SK-N-SH (cell line): ENCODE data around the gene PCBD2. TPM values are rescaled to one million over a fixed set of nuclear protein-coding genes. Genes with fewer than 3 reads are reported as not detected.
A peak's percentile ranks its signal among the peaks of the same experiment; 100 is the strongest.

Source experiments
- CTCF ChIA-PET: fragments of 300-600, 350-600 bp; formaldehyde crosslinking; extraction: SDS; loops from one replicate; lab custom pipeline; 2021; lab: Yijun Ruan, JAX
- POLR2A ChIA-PET: fragments of 350-600 bp; sonication (Branson Sonifier 250); formaldehyde crosslinking; extraction: SDS; loops from one replicate; lab custom pipeline; 2020; ENCODE audit warnings: antibody characterized with exemption, inconsistent platforms; lab: Yijun Ruan, JAX
- DNase-seq: peaks from one replicate; pipeline ENCODE4 v3.0.0; 2012
- H2AFZ ChIP-seq: fragments of 200-600 bp; sonication (generic); 2 replicates; pipeline ENCODE4 v1.8.1; 2016; ENCODE audit warnings: antibody characterized with exemption, mild to moderate bottlenecking, low read depth
- H3F3A ChIP-seq: fragments of 200-600 bp; sonication (generic); replicated peaks from 2 replicates; pipeline ENCODE3; 2016; ENCODE audit warnings: antibody characterized with exemption, mild to moderate bottlenecking; ENCODE audit not compliant: insufficient read depth
- H3K27ac ChIP-seq, 2 experiments: fragments of 200-500 bp in 1 of 2; fragments of 200-600 bp in 1 of 2; sonication (Bioruptor generic) in 1 of 2; sonication (generic), shearing (Covaris generic) in 1 of 2; 2 replicates each; pipeline versions ENCODE4 v1.5.1 to v1.6.1; 2014 to 2016; ENCODE audit warnings: low read depth in 2 of 2, inconsistent platforms in 1 of 2, low read length in 1 of 2, mild to moderate bottlenecking in 1 of 2, mixed read lengths in 1 of 2
- H3K27me3 ChIP-seq: fragments of 200-600 bp; sonication (generic), shearing (Covaris generic); 2 replicates; pipeline ENCODE4 v1.6.1; 2016; ENCODE audit warnings: mixed run types; ENCODE audit not compliant: insufficient read depth
- H3K36me3 ChIP-seq, 2 experiments: fragments of 200-500 bp in 1 of 2; fragments of 200-600 bp in 1 of 2; sonication (Bioruptor generic) in 1 of 2; sonication (generic) in 1 of 2; replicated peaks in 1 of 2; 2 replicates each; pipeline versions ENCODE3 to v1.5.1; 2014 to 2016; ENCODE audit warnings: low read length in 1 of 2, mild to moderate bottlenecking in 1 of 2; ENCODE audit not compliant: insufficient read depth in 2 of 2, control insufficient read depth in 1 of 2
- H3K4me1 ChIP-seq, 2 experiments: fragments of 200-500 bp in 1 of 2; fragments of 200-600 bp in 1 of 2; sonication (Bioruptor generic) in 1 of 2; sonication (generic), shearing (Covaris generic) in 1 of 2; 2 replicates each; pipeline versions ENCODE4 v1.5.1 to v1.6.1; 2014 to 2016; ENCODE audit warnings: low read depth in 1 of 2, low read length in 1 of 2, mixed run types in 1 of 2; ENCODE audit not compliant: insufficient read depth in 2 of 2, control insufficient read depth in 1 of 2
- H3K4me2 ChIP-seq: fragments of 200-600 bp; sonication (generic), shearing (Covaris generic); 2 replicates; pipeline ENCODE4 v1.6.1; 2017; ENCODE audit warnings: mixed run types
- H3K4me3 ChIP-seq, 2 experiments: fragments of 200-500 bp in 1 of 2; fragments of 200-600 bp in 1 of 2; sonication (Bioruptor generic) in 1 of 2; sonication (generic), shearing (Covaris generic) in 1 of 2; 2 replicates each; pipeline versions ENCODE4 v1.5.1 to v1.8.1; 2014 to 2016; ENCODE audit warnings: low read depth in 2 of 2, inconsistent platforms in 1 of 2, low read length in 1 of 2, mild to moderate bottlenecking in 1 of 2, mixed read lengths in 1 of 2, moderate library complexity in 1 of 2
- H3K79me2 ChIP-seq: fragments of 200-600 bp; sonication (generic); 2 replicates; pipeline ENCODE4 v1.8.1; 2017; ENCODE audit warnings: mild to moderate bottlenecking; ENCODE audit not compliant: insufficient read depth
- H3K9ac ChIP-seq: fragments of 200-600 bp; sonication (generic); 2 replicates; pipeline ENCODE4 v1.6.1; 2017; ENCODE audit warnings: mixed run types
- H3K9me2 ChIP-seq: fragments of 200-600 bp; sonication (generic); 2 replicates; pipeline ENCODE4 v1.6.1; 2017; ENCODE audit warnings: mixed run types
- H3K9me3 ChIP-seq: fragments of 200-600 bp; sonication (generic); 2 replicates; pipeline ENCODE4 v1.6.1; 2017; ENCODE audit warnings: mixed run types, mild to moderate bottlenecking, moderate library complexity
- H4K20me1 ChIP-seq: fragments of 200-600 bp; sonication (generic); 2 replicates; pipeline ENCODE4 v1.6.1; 2017; ENCODE audit warnings: mild to moderate bottlenecking, mixed run types; ENCODE audit not compliant: insufficient read depth
- EP300 ChIP-seq, 2 experiments: IDR thresholded peaks; 2 replicates each; pipeline versions ENCODE4 v1.4.0 to v1.6.1; 2012; ENCODE audit warnings: borderline replicate concordance in 1 of 2, low read depth in 1 of 2, low read length in 1 of 2
- FOSL2 ChIP-seq: IDR thresholded peaks from 2 replicates; pipeline ENCODE4 v1.4.0; 2012; ENCODE audit warnings: low read depth, mild to moderate bottlenecking, moderate library complexity, borderline replicate concordance
- FOXM1 ChIP-seq: IDR thresholded peaks from 2 replicates; pipeline ENCODE4 v1.4.0; 2012; ENCODE audit warnings: low read depth, mild to moderate bottlenecking
- GABPA ChIP-seq: IDR thresholded peaks from 2 replicates; pipeline ENCODE4 v1.4.0; 2012; ENCODE audit warnings: low read depth, mild to moderate bottlenecking
- RXRA ChIP-seq: IDR thresholded peaks from 2 replicates; pipeline ENCODE4 v1.4.0; 2012; ENCODE audit warnings: low read depth, mild to moderate bottlenecking, borderline replicate concordance
- SIN3A ChIP-seq: IDR thresholded peaks from 2 replicates; pipeline ENCODE4 v1.6.1; 2012; ENCODE audit warnings: low read depth, mild to moderate bottlenecking, low read length, moderate library complexity, borderline replicate concordance
- SMC3 ChIP-seq: IDR thresholded peaks from 2 replicates; pipeline ENCODE4 v1.6.1; 2012; ENCODE audit warnings: low read depth, low read length, improper control_type of control experiment
- WGBS: methylation state at CpG from one replicate; pipeline ENCODE4 v1.1.6; 2017; ENCODE audit warnings: low lambda C conversion rate; 5-methylcytosine and 5-hydroxymethylcytosine counted together
- polyA plus RNA-seq, 3 experiments: library from polyadenylated mRNA; depleted of rRNA; stranded (reverse); fragments of >200 nt; gene quantifications; 2 replicates each; pipeline ENCODE4 v1.2.3, GENCODE V29; 2012
- TF ChIP-seq, protein P1 (sequence below): IDR thresholded peaks from 2 replicates; pipeline ENCODE4 v1.4.0; 2012; ENCODE audit warnings: low read depth, borderline replicate concordance
- TF ChIP-seq, protein P2 (sequence below): IDR thresholded peaks from 2 replicates; pipeline ENCODE4 v1.6.1; 2012; ENCODE audit warnings: mild to moderate bottlenecking, low read depth, low read length, moderate library complexity
- TF ChIP-seq, protein P3 (sequence below): IDR thresholded peaks from 2 replicates; pipeline ENCODE4 v1.4.0; 2012; ENCODE audit warnings: low read depth
- TF ChIP-seq, protein P4 (sequence below): IDR thresholded peaks from 2 replicates; pipeline ENCODE4 v1.4.0; 2012; ENCODE audit warnings: low read depth, borderline replicate concordance

The PCBD2 gene
- polyA plus RNA-seq, 1 of the 3 experiments (the other 2 are of a cell fraction): 5.1 TPM

DNA sequence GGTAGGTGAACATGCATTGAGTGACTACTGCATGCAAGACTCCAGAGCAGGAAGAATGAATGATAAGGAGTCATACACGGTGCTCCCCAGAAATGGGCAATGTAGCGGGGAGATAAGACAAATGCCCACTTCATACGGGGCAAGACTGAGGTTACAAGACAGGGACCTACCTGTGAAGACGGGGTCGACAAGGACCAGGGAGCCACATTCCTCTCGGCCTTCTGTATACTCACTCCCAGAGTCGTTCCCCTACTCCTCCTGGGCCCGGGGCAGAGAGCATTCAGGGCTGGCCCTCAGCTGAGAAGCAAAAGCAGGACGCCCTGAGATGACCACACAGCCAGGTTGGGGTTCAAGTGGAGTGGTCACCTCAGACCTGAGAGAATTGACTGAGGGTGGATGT, 102.4 kb downstream of the PCBD2 start:
- no peak overlapping the region for H3K4me3 ChIP-seq
- POLR2A ChIA-PET: no interaction called here
- H3K9ac ChIP-seq: no peak overlapping the region
- 78% methylated on average over 5 of the region's 9 CpGs for WGBS
- H3F3A ChIP-seq: no peaks in the 10 kb centered on the region
- H3K9me3 ChIP-seq: no peaks in the 10 kb centered on the region
- H4K20me1 ChIP-seq: no peaks in the 10 kb centered on the region
- no peak overlapping the region for H3K27ac ChIP-seq
- CTCF ChIA-PET: no interaction called here
- H2AFZ ChIP-seq: no peak overlapping the region
- no peaks in the 10 kb centered on the region; a peak in 1 of 4 replicates for H3K4me1 ChIP-seq
- no peaks in the 10 kb centered on the region for H3K9me2 ChIP-seq
- TF ChIP-seq FOXM1 (no peak), SIN3A (no peak), SMC3 (no peak), EP300 (IDR thresholded peaks at IDR 0.05; ENCODE audit: borderline replicate concordance in 1 of 2, low read depth in 1 of 2, low read length in 1 of 2) (no peak), RXRA (no peak), GABPA (no peak), FOSL2 (no peak)
- TF ChIP-seq, protein P1, sequence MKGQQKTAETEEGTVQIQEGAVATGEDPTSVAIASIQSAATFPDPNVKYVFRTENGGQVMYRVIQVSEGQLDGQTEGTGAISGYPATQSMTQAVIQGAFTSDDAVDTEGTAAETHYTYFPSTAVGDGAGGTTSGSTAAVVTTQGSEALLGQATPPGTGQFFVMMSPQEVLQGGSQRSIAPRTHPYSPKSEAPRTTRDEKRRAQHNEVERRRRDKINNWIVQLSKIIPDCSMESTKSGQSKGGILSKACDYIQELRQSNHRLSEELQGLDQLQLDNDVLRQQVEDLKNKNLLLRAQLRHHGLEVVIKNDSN: no peak
- TF ChIP-seq, protein P2, sequence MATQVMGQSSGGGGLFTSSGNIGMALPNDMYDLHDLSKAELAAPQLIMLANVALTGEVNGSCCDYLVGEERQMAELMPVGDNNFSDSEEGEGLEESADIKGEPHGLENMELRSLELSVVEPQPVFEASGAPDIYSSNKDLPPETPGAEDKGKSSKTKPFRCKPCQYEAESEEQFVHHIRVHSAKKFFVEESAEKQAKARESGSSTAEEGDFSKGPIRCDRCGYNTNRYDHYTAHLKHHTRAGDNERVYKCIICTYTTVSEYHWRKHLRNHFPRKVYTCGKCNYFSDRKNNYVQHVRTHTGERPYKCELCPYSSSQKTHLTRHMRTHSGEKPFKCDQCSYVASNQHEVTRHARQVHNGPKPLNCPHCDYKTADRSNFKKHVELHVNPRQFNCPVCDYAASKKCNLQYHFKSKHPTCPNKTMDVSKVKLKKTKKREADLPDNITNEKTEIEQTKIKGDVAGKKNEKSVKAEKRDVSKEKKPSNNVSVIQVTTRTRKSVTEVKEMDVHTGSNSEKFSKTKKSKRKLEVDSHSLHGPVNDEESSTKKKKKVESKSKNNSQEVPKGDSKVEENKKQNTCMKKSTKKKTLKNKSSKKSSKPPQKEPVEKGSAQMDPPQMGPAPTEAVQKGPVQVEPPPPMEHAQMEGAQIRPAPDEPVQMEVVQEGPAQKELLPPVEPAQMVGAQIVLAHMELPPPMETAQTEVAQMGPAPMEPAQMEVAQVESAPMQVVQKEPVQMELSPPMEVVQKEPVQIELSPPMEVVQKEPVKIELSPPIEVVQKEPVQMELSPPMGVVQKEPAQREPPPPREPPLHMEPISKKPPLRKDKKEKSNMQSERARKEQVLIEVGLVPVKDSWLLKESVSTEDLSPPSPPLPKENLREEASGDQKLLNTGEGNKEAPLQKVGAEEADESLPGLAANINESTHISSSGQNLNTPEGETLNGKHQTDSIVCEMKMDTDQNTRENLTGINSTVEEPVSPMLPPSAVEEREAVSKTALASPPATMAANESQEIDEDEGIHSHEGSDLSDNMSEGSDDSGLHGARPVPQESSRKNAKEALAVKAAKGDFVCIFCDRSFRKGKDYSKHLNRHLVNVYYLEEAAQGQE: no peak
- TF ChIP-seq, protein P3, sequence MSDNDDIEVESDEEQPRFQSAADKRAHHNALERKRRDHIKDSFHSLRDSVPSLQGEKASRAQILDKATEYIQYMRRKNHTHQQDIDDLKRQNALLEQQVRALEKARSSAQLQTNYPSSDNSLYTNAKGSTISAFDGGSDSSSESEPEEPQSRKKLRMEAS: no peak
- TF ChIP-seq, protein P4, sequence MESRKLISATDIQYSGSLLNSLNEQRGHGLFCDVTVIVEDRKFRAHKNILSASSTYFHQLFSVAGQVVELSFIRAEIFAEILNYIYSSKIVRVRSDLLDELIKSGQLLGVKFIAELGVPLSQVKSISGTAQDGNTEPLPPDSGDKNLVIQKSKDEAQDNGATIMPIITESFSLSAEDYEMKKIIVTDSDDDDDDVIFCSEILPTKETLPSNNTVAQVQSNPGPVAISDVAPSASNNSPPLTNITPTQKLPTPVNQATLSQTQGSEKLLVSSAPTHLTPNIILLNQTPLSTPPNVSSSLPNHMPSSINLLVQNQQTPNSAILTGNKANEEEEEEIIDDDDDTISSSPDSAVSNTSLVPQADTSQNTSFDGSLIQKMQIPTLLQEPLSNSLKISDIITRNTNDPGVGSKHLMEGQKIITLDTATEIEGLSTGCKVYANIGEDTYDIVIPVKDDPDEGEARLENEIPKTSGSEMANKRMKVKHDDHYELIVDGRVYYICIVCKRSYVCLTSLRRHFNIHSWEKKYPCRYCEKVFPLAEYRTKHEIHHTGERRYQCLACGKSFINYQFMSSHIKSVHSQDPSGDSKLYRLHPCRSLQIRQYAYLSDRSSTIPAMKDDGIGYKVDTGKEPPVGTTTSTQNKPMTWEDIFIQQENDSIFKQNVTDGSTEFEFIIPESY: no peak
- H3K79me2 ChIP-seq: no peaks in the 10 kb centered on the region
- no peaks in the 10 kb centered on the region for H3K36me3 ChIP-seq
- H3K4me2 ChIP-seq: no peak overlapping the region
- peak; percentile 1 for DNase-seq
- no peaks in the 10 kb centered on the region; the same call in 1 of the 2 replicates for H3K27me3 ChIP-seq
